ENCODE data around the gene ACTR3C.
"Not testable (repeated sequence)": the region's sequence is repeated elsewhere in the genome, so short reads cannot be mapped to it uniquely, and the experiment has no call there.

- TF ChIP-seq CTCF (conservative IDR thresholded peaks at IDR 0.05; ENCODE audit: low read depth, low read length); EZH2 (IDR thresholded peaks at IDR 0.05; ENCODE audit: borderline replicate concordance, low read depth, low read length, poor library complexity, severe bottlenecking): not testable (repeated sequence)
Measured at GRCh38 chr7:150296802-150297201, 26.5 kb downstream of the ACTR3C start.
